HS-5 (cell line): ENCODE results near the gene KRTAP21-1.
"Not testable (repeated sequence)": the region's sequence is repeated elsewhere in the genome, so short reads cannot be mapped to it uniquely, and the experiment has no call there.

Experiments used
- DNase-seq: peaks from one replicate; pipeline ENCODE4 v3.0.0-alpha.2; 2012; ENCODE audit warnings: low read depth

Gene KRTAP21-1

DNA sequence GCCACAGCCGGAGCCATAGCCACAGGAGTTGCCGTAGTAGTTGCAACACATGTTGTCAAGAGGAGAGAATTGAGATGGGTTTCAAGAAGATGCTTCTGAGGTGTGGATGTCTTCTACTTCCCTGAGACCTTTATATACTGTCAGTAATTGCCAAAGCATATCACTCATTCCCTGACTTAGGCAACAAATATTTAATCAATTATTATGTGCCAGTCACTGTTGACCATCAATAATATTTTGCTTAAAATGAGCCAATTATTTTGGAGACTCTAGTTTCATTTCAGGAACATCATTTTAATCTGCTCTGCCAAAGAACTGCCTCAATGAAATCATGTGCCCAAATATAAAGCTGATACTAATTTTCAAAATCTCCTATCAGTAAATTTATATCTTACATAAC lies at the start of gene KRTAP21-1:
TSS of gene KRTAP21-1 (minus strand) at position 101 of the 400 bp plus-strand sequence. CDS start at position 51, 50 bp downstream.
- DNase-seq, result not testable (repeated sequence)

DNA sequence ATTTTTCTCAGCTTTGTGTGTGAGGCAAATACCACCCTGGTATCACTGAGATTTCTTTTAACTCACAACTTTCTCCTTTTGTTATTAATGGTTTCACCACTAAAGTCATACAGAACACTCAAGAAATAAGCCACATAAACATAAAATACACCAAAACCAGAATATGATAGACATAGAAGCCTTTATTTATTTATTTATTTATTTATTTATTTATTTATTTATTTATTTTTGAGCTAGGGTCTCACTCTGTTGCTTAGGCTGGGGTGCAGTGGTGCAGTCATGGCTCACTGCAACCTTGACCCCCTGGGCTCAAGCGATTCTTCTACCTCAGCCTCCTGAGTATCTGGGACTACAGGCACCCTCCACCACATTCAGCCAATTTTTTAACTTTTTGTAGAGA lies 45.4 kb upstream of the KRTAP21-1 start:
- DNase-seq, result no peak

DNA sequence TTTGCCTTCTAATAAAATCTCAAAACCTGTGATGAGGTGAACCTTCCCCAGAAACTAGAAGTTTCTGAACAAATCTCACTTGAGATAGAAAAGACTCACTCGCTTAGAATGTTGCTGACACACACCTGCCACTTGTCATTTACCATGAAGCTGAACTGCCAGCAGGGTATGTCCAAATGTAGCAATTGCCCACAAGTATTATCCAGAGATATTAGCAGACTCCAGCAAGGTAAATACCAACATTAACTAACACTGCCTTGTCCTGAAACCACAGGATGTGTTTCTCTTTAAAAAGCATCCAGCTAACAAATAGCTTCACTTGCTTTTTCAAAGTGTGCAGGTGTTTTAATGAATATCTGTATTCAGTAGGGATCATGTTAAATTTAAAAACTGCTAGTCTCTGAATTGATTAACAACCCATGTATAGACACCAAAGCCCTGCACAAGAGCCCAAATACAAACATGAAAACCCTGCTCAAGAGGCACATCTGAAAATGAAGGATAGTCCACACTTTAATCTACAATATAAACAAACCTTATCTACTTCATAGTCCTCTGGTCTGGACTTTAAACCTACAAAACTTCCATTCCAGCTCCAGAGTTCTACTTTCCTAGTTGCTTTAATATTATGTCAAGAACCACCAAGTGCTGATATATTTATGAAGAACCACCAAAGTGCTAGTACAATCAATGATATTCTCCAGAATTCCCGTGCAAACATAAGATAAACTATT lies 38.5 kb upstream of the KRTAP21-1 start:
- no peak for DNase-seq

DNA sequence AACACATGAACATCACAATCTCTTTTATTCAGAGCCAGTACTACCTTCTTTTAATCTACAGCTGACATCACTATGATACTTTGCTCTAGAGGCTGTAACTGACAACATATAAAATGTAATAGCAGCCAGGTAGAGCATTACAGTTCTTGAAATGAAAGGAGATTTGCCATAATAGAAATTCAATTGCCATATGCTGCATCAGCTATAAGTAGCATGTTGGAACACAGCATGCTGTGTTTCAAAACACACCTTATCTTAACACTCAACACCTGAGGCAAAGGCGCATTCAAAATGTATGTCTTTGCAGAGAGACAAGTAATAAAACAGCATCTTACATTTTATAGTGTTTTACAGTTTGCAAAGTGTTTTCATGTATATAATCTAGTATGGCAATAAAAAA lies 24.0 kb upstream of the KRTAP21-1 start:
- DNase-seq, result no peak

DNA sequence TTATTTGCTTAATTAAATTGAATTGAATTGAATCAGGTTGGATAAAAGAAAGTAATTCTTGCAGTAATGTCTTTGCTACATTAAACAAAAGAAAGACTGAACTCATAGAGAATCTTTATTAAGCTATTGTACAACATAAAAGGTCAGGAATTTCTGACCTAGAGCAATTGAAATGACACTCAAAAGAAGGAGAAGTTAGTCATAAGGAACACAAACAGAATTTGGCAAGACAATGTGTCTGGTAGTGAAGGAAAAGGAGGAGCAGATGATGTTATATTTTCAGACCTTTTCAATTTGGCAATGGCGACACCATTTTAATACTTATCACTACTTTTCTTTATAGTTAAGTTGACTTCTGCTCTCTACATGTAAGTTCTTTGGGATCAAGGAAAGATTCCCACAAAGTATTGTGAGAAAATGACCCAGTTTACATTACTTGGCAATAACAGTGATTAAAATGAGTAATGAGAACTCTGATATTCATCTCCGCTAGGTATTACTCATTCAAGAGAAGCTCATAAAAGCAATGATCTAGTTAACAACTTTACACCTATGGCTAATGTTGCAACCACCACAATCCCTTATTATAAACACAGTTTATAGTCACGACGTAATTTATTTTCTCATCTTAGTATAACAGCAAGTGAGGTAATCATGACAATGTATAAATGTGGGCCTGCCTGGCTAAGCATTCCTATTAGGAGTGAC lies 14.7 kb upstream of the KRTAP21-1 start:
- no peak for DNase-seq

DNA sequence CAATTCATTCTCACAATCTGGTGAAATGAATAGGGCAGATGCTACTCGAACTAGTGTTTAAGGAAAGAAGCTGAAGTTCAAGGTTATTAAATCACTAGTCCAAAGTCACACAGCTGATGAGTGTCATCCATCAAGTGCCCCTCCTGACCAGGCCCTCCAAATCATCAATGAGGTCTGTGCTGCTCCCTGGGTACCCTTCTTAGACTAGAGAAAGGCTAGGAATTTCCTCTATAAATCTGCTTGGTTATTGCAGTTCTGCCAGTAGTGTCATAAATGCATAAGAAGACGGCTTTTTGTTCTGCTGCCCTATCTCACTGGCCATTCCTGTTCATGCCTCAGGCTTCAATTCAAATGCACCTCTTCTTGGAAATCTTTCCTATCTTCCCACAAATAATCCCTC lies 5.5 kb upstream of the KRTAP21-1 start:
- no peak for DNase-seq

DNA sequence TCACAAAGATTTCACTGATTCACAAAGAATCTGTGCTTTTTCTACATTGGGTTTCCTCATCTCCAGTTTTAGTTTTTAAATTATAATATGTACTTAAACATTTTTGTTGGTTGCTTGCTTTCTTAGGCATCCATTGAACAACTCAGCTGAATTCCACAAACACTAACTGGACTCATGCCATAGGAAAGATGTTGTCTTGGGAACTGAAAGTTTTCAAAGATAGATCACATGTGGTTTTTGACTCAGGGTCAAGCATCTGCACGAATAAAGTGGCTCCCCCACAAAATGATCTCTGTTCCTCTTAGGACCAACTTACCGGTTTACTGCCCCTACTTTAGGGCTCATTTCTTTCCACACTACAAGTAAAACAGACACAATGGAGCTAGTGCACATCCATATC lies 3.1 kb upstream of the KRTAP21-1 start:
- no peak for DNase-seq

DNA sequence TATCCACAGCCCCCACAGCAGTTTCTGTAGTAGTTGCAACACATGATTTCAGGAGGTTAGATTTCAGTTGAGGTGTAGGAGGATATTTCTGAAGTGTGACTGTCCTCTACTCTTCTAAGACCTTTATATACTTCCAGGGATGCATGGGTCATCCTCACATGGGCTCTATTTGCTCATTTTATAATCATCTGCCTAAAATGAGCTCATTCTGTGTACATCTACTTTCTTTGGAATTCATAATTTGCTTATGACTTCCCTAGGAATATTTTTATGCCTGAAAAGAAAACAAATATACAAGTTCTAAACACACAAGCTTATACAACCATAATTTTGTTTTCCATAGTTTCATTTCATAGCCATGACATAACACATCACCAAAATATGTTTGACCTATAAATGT lies 8.1 kb downstream of the KRTAP21-1 start, which contains the start of gene KRTAP21-2:
TSS of gene KRTAP21-2 (minus strand) at position 101 of the 400 bp plus-strand sequence. CDS start at position 44, 57 bp downstream.
- no peak for DNase-seq

DNA sequence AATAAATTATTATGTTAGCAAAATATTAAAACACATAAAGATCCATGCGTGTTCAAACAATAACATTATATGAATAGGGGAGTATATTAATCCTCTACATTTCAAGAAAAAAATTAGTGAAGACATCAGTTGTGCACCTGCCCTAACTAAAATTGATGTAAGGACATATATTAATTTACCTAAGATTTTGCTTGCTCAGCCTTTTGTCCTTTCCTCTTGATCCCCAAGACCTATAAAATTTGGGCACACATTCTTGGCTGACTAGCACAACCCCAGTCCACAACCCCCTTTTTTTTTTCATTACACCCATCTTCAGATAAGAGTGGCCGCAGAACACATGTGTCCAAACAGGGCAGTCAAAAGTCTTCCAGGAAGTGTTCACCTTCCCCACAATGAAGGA lies 14.8 kb downstream of the KRTAP21-1 start:
- DNase-seq, result no peak

DNA sequence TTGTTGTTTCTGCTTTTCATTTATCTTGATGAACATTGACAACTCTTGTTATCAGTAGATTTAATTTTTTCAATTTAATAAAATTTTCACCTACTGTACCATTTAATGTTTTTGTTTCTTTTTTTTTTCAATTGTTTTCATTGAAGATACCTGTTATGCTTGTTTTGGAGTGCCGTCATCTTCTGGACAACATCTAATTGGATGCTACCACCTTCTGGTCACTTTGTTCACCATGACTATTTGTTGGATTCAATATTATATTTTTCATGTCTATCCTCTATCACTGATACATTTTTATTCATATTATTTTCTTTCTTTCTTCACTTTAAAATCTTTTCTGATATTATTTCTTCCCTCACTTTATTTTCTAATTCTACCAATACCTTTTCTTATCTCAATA lies 22.2 kb downstream of the KRTAP21-1 start:
- no peak for DNase-seq

DNA sequence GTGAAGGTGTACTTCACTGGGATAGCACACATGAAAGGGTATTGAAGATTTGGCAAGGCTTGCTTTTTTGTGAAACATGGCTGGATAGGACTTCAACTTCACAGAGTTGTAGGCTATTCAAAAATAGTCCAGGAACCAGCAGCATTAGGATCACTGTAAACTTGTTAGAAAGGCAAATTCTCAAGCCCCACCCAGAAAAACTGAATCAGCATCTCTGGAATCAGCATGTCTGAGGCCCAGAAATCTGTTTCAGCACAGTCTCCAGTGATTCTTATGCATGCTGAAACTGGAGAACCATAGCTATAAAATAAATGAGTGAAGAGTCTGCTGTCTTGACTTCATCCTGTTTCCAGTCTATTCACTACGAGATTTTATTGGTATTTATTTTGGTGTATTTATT lies 28.5 kb downstream of the KRTAP21-1 start:
- DNase-seq, result no peak

DNA sequence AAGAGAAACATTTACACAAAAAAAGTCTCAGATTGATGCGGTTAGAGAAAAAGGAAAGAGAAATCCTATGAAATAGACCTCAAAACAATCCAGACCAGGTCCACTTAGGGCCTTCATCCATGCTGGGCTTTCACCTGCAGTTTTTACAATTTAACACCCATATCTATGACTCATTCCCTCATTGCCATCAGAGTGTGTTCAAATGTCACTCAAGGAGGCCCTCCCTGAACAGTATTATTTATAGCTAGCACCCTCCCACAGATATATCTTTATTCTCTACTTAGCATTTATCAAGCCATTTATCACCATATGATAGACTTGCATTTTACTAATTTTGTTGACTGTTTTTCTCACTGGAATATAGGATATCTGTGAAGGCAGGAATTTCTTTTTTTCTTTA lies 35.8 kb downstream of the KRTAP21-1 start:
- DNase-seq, result no peak

DNA sequence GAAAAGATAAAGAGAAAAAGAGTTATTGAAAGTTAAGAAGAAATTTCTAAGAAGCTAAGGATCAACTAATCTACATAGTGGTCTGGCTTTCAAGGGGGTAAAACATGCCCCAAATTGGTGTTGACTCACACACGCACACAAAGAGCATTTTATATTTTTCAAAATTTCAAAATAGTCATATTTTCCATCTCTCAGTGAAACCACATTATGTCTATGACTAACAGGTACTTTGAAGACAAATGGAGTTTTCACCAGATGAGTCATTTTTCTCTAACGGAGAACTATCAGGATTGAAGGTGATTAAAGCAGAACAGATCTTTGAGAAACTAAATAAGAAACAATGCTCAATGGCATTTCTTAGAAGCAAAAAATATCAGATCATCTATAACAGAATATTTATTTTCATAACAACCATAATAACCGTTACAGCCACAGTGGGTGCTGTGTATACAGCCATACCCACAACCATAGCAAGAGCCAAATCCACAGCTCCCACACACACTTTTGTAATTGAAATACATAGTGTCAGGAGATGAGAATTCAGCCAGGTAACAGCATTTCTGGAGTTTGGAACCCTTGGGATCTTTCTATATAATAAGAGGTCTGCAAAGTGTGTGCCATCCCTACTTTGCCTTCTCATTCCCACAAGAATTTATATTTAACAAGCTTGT lies 36.9 kb downstream of the KRTAP21-1 start, which contains the start of gene KRTAP21-3:
TSS of gene KRTAP21-3 (minus strand) at position 539 of the 671 bp plus-strand sequence. CDS start at position 521, 18 bp downstream.
- peak; percentile 80 for DNase-seq

DNA sequence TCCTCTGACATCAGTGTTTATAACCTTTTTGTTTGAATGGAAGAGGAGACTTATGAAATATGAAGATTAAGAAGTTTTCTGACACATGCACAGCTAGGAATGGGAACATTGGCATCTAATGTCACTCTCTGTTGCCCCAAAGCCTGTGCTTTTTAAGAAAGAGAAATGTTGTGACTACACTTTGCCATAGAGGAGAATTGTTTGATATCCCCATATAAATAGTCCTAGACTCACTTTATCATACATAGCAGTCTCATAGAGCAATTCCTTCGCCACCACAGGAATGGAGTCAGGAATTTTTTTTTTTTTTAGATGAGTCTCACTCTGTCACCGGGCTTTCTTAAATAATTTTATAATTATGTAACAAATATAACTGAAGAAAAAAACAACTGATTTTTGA lies 38.1 kb downstream of the KRTAP21-1 start:
- no peak for DNase-seq

DNA sequence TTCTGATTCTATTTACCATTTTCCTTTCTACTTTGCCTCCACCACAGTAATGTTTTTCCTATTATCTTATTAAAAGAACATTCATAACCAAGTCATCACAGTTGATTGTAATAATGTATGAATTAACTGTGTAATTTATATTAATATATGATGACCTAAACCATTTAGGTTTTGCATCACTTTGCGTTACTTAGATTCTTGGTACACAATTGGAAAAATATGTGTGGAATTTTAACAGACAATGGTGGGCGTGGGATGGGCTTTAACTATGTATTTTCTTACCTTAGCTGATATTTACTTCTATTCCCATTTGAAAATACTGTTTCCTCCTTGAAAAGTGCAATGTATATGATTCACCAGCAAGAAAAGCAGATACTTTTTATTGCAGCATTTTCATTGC lies 40.3 kb downstream of the KRTAP21-1 start:
- no peak for DNase-seq

DNA sequence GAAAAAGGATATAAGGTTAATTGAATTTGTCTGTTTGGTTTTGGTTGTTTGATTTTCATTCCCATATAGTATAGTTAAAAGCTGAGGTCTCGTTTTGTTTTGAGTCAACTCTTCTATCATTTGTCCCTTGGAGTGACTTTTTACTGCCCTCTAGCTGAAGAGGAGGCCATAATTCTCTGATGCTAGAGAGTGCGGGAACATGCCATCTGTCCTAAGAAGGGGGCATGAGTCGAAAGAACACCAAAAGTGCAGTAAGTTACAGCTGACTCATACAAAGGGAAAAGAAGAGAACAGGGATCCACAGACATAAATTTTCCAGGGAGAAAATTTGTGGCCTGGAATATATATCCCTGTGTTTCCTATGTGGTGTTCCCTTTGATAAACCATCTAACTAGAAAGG lies 40.8 kb downstream of the KRTAP21-1 start:
- DNase-seq, result no peak

DNA sequence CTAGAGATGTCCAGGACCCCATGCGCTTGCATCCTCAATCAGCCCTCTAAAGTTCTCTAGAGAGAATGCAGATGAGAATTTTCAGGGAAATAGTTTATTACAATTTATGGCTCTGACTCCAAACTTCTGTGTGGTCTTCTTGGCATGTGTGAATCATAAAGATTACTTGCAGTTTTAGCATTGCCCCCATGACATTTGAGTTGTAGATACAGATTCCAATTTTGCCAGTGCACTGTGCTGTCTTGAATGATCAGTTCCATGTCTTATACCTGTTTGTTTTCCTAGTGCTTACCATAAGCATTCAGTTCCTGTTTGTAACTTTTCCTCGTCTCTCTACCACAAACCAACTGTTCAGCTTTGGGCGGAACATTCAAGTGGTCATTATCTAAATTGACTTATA lies 41.5 kb downstream of the KRTAP21-1 start:
- DNase-seq, result no peak

DNA sequence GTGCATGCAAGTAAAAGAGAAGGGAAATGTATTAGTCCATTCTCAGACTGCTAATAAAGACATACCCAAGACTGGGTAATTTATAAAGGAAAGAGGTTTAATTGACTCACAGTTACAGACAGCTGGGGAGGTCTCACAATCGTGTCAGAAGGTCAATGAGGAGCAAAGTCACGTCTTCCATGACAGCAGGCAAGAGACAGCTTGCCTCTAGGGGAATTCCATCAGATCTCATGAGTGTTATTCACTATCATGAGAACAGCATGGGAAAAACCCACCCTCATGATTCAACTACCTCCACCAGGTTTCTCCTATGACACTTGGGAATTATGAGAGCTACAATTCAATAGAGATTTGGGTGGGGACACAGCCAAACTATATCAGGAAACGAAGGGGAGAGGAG lies 44.7 kb downstream of the KRTAP21-1 start:
- DNase-seq, result no peak

DNA sequence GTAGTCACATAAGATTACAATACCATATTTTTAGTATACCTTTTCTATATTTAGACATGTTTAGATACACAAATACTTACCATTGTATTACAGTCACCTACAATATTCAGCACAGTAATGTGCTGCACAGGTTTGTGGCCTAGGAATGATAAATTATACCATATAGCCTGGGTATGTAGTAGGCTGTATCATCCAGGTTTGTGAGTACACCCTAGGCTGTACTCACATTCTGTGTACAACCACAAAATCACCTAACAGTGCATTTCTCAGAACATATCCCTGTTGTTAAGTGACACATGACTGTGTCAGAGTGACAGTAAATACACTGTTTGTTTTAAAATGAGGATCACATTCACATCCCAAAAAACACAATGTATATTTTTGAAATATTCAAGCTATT lies 47.8 kb downstream of the KRTAP21-1 start:
- no peak for DNase-seq
